Activated B cell treated with CpG ODN at 0.5 μM for 24 hours (primary cell): Measurements from ENCODE around the gene CD40. TPM values are rescaled to one million over a fixed set of nuclear protein-coding genes. Genes with fewer than 3 reads are reported as not detected.

Experiments
- ATAC-seq: fragments of 200-7000 bp; cut with Tn5 transposase; one replicate; pipeline ENCODE4 v1.10.0; 2021; ENCODE audit warnings: low read depth, mild to moderate bottlenecking, moderate library complexity
- CTCF ChIA-PET: fragments of 350-600 bp; sonication (Branson Sonifier 250); formaldehyde crosslinking; loops from one replicate; lab custom pipeline; 2021; ENCODE audit warnings: antibody characterized with exemption; lab: Charles Lee
- POLR2A ChIA-PET: fragments of 350-600 bp; sonication (Branson Sonifier 250); formaldehyde crosslinking; loops from one replicate; lab custom pipeline; 2021; ENCODE audit warnings: antibody characterized with exemption; lab: Charles Lee
- DNase-seq: peaks from one replicate; pipeline ENCODE4 v3.0.0; 2022
- H3K27ac Mint-ChIP-seq: one replicate; pipeline ENCODE4 v1.8.0; 2020; ENCODE audit warnings: mixed read lengths
- H3K27me3 Mint-ChIP-seq: one replicate; pipeline ENCODE4 v1.8.0; 2021; ENCODE audit warnings: mixed read lengths
- H3K36me3 Mint-ChIP-seq: one replicate; pipeline ENCODE4 v1.8.0; 2021; ENCODE audit warnings: low read depth, mixed read lengths
- H3K4me1 Mint-ChIP-seq: one replicate; pipeline ENCODE4 v1.8.0; 2021; ENCODE audit warnings: mixed read lengths
- H3K4me3 Mint-ChIP-seq: one replicate; pipeline ENCODE4 v1.8.0; 2020; ENCODE audit warnings: mild to moderate bottlenecking, mixed read lengths
- H3K9me3 Mint-ChIP-seq: one replicate; pipeline ENCODE4 v1.8.0; 2020; ENCODE audit warnings: mixed read lengths
- CTCF ChIP-seq: fragments of 200-600 bp; IDR thresholded peaks from one replicate; pipeline ENCODE4 v1.8.0; 2022; ENCODE audit warnings: antibody characterized with exemption, mild to moderate bottlenecking
- intact Hi-C: fragments of 100-400 bp; cut with micrococcal nuclease; formaldehyde crosslinking; loops from one replicate; pipeline ENCODE4 v1.15.1; 2024
- total RNA-seq: library from RNA; stranded (reverse); gene quantifications from 2 replicates; pipeline ENCODE4 v1.2.3, GENCODE V29; 2022

The CD40 gene
- total RNA-seq, 1 donor from 2014 or later, result 464 TPM

- H3K9me3 Mint-ChIP-seq, result no peaks in the 10 kb centered on the region
- TF ChIP-seq CTCF, result no peak
- ATAC-seq, result peak; percentile 53
- DNase-seq, result no peak
- H3K4me1 Mint-ChIP-seq, result peaks cover 75% of the 10 kb centered on the region
- no peaks in the 10 kb centered on the region for H3K36me3 Mint-ChIP-seq
- H3K27me3 Mint-ChIP-seq, result no peaks in the 10 kb centered on the region
- peak overlapping the region; percentile 54 for H3K4me3 Mint-ChIP-seq
- ChIA-PET POLR2A (interaction anchor here (0.6 to 1.7 kb wide), 12 partner anchors 9 to 1133 kb away, joined by 3 to 18 read pairs (median 4); no protein-coding TSS in a partner anchor), CTCF (interaction anchor here (0.9 kb wide), 1 partner anchor 97 kb away, joined by 3 read pairs; no protein-coding TSS in a partner anchor)
- H3K27ac Mint-ChIP-seq, result peak overlapping the region; percentile 79
- intact Hi-C loops, result loop anchor here (1.0 kb wide), 1 partner anchor 8 kb away; no protein-coding TSS in a partner anchor
Observed at GRCh38 chr20:46111028-46111835, 6.9 kb upstream of the CD40 start.

GRCh38 chr20:46111836-46112212 is 6.3 kb upstream of the CD40 start:
- CTCF ChIA-PET, result interaction anchor here (0.9 kb wide), 1 partner anchor 98 kb away, joined by 3 read pairs; no protein-coding TSS in a partner anchor
- POLR2A ChIA-PET, result interaction anchor here (0.7 to 1.7 kb wide), 11 partner anchors 8 to 1134 kb away, joined by 3 to 18 read pairs (median 4); no protein-coding TSS in a partner anchor
- no peaks in the 10 kb centered on the region for H3K9me3 Mint-ChIP-seq
- no peaks in the 10 kb centered on the region for H3K36me3 Mint-ChIP-seq
- TF ChIP-seq CTCF, result no peak
- H3K4me1 Mint-ChIP-seq, result peaks cover 77% of the 10 kb centered on the region
- no peak for DNase-seq
- peak overlapping the region; percentile 79 for H3K27ac Mint-ChIP-seq
- no peak for ATAC-seq
- intact Hi-C loops, result loop anchor here (1.0 kb wide), 1 partner anchor 7 kb away; no protein-coding TSS in a partner anchor
- H3K27me3 Mint-ChIP-seq, result no peaks in the 10 kb centered on the region
- H3K4me3 Mint-ChIP-seq, result no peak overlapping the region

GRCh38 chr20:46112430-46113112 is 5.5 kb upstream of the CD40 start:
- CTCF ChIA-PET, result no interaction called here
- ATAC-seq, result no peak
- Mint-ChIP-seq H3K27me3 (no peaks in the 10 kb centered on the region), H3K27ac (peak overlapping the region; percentile 16), H3K36me3 (no peaks in the 10 kb centered on the region), H3K4me3 (no peak overlapping the region), H3K4me1 (peaks cover 73% of the 10 kb centered on the region), H3K9me3 (no peaks in the 10 kb centered on the region)
- POLR2A ChIA-PET, result interaction anchor here (1.0 to 1.5 kb wide), 2 partner anchors 11 to 17 kb away, joined by 3 read pairs; no protein-coding TSS in a partner anchor
- intact Hi-C loops, result no loop called here
- DNase-seq, result no peak
- no peak for TF ChIP-seq CTCF

GRCh38 chr20:46113113-46113470 is 5.0 kb upstream of the CD40 start:
- intact Hi-C loops, result no loop called here
- H3K9me3 Mint-ChIP-seq, result no peaks in the 10 kb centered on the region
- ChIA-PET POLR2A (interaction anchor here (1.0 kb wide), 1 partner anchor 17 kb away, joined by 3 read pairs; no protein-coding TSS in a partner anchor), CTCF (no interaction called here)
- TF ChIP-seq CTCF, result no peak
- H3K36me3 Mint-ChIP-seq, result peaks cover 4% of the 10 kb centered on the region
- no peaks in the 10 kb centered on the region for H3K27me3 Mint-ChIP-seq
- peaks cover 73% of the 10 kb centered on the region for H3K4me1 Mint-ChIP-seq
- H3K4me3 Mint-ChIP-seq, result no peak overlapping the region
- DNase-seq, result no peak
- no peak for ATAC-seq
- H3K27ac Mint-ChIP-seq, result peak overlapping the region; percentile 16

GRCh38 chr20:46114449-46114848 is 3.7 kb upstream of the CD40 start:
- H3K4me3 Mint-ChIP-seq, result no peak overlapping the region

More at GRCh38 chr20:46114449-46114848, 3.7 kb upstream of the CD40 start:
- ATAC-seq, result no peak
- TF ChIP-seq CTCF, result no peak
- ChIA-PET CTCF (no interaction called here), POLR2A (interaction anchor here (0.6 to 1.2 kb wide), 3 partner anchors 16 to 179 kb away, joined by 3 read pairs; no protein-coding TSS in a partner anchor)
- peaks cover 15% of the 10 kb centered on the region for H3K36me3 Mint-ChIP-seq
- H3K9me3 Mint-ChIP-seq, result no peaks in the 10 kb centered on the region
- no peaks in the 10 kb centered on the region for H3K27me3 Mint-ChIP-seq
- intact Hi-C loops, result no loop called here
- no peak for DNase-seq
- no peak overlapping the region for H3K27ac Mint-ChIP-seq
- H3K4me1 Mint-ChIP-seq, result peaks cover 62% of the 10 kb centered on the region
